GM23248 (cell line): ENCODE measurements around the gene CDK14. TPM values are rescaled to one million over a fixed set of nuclear protein-coding genes. Genes with fewer than 3 reads are reported as not detected.

Source experiments
- DNase-seq: peaks from one replicate; pipeline ENCODE4 v3.0.0-alpha.2; 2015
- H2AFZ ChIP-seq: fragments of 200-600 bp; sonication (generic); 2 replicates; pipeline ENCODE4 v1.6.1; 2016; ENCODE audit warnings: antibody characterized with exemption
- H3F3A ChIP-seq: fragments of 200-600 bp; sonication (generic); 2 replicates; pipeline ENCODE4 v1.6.1; 2016; ENCODE audit warnings: mild to moderate bottlenecking, antibody characterized with exemption, mixed run types; ENCODE audit not compliant: insufficient read depth
- H3K27ac ChIP-seq: fragments of 200-600 bp; sonication (generic); 2 replicates; pipeline ENCODE4 v1.5.1; 2016; ENCODE audit warnings: mild to moderate bottlenecking
- H3K27me3 ChIP-seq: fragments of 200-600 bp; sonication (generic); replicated peaks from 2 replicates; pipeline ENCODE4 v1.6.1; 2016; ENCODE audit warnings: mild to moderate bottlenecking; ENCODE audit not compliant: insufficient read depth
- H3K36me3 ChIP-seq: fragments of 200-600 bp; sonication (generic); 2 replicates; pipeline ENCODE4 v1.6.1; 2016; ENCODE audit warnings: low read depth, mild to moderate bottlenecking
- H3K4me1 ChIP-seq: fragments of 200-600 bp; sonication (generic); 2 replicates; pipeline ENCODE4 v1.6.1; 2016; ENCODE audit warnings: mild to moderate bottlenecking; ENCODE audit not compliant: insufficient read depth
- H3K4me2 ChIP-seq: fragments of 200-600 bp; sonication (generic); one replicate; pipeline ENCODE4 v1.6.1; 2016; ENCODE audit warnings: mild to moderate bottlenecking; ENCODE audit not compliant: unreplicated experiment
- H3K4me3 ChIP-seq: fragments of 200-600 bp; sonication (generic); 2 replicates; pipeline ENCODE4 v1.5.1; 2016; ENCODE audit warnings: mild to moderate bottlenecking
- H3K79me2 ChIP-seq: fragments of 200-600 bp; sonication (generic); 2 replicates; pipeline ENCODE4 v1.6.1; 2016; ENCODE audit warnings: mild to moderate bottlenecking; ENCODE audit not compliant: insufficient read depth
- H3K9ac ChIP-seq: fragments of 200-600 bp; sonication (generic); 2 replicates; pipeline ENCODE4 v1.6.1; 2016; ENCODE audit warnings: mild to moderate bottlenecking
- H3K9me2 ChIP-seq: fragments of 200-600 bp; sonication (generic); 2 replicates; pipeline ENCODE4 v1.6.1; 2016; ENCODE audit warnings: mixed run types, mild to moderate bottlenecking, moderate library complexity; ENCODE audit not compliant: insufficient read depth
- H3K9me3 ChIP-seq: fragments of 200-600 bp; sonication (generic); one replicate; pipeline ENCODE4 v1.6.1; 2017; ENCODE audit warnings: low read depth
- H4K20me1 ChIP-seq: fragments of 200-600 bp; sonication (generic); 2 replicates; pipeline ENCODE4 v1.6.0; 2016; ENCODE audit not compliant: insufficient read depth
- EZH2 ChIP-seq: fragments of 200-600 bp; sonication (generic); IDR thresholded peaks from 2 replicates; pipeline ENCODE4 v1.6.1; 2018; ENCODE audit warnings: antibody characterized with exemption, mild to moderate bottlenecking; ENCODE audit not compliant: insufficient read depth, poor library complexity, severe bottlenecking
- EZH2phosphoT487 ChIP-seq: fragments of 200-600 bp; sonication (generic); IDR thresholded peaks from 2 replicates; pipeline ENCODE4 v1.6.1; 2018; ENCODE audit warnings: antibody characterized with exemption, moderate library complexity, mild to moderate bottlenecking, low read depth; ENCODE audit not compliant: insufficient read depth
- WGBS, 2 experiments: methylation state at CpG; one replicate each; pipeline ENCODE4 v1.1.6; 2015 to 2017; ENCODE audit warnings: low lambda C conversion rate in 2 of 2, low coverage in 1 of 2; ENCODE audit errors: missing lambda C conversion rate in 2 of 2; 5-methylcytosine and 5-hydroxymethylcytosine counted together
- in situ Hi-C: fragments of 300-500 bp; cut with MboI; formaldehyde crosslinking; loops from 2 replicates; pipeline ENCODE4 v1.15.0; 2020
- polyA plus RNA-seq: library from polyadenylated mRNA; unstranded; fragments of >200 nt; fragmentation: Nextera tagmentation; extraction: Ambion mirVana; gene quantifications from 2 replicates; pipeline ENCODE4 v1.2.1, GENCODE V29; 2016
- total RNA-seq: library from RNA; depleted of rRNA; stranded (reverse); fragments of >200 nt; shearing (Covaris generic); gene quantifications from 2 replicates; pipeline ENCODE4 v1.2.3, GENCODE V29; 2014

Gene CDK14
- total and polyA plus RNA-seq, 2 experiments from 2014 or later: 19.9 to 21.2 TPM

GRCh38 chr7:90945104-90945787, 349.1 kb downstream of the CDK14 start:
- Histone ChIP-seq H3K4me3 (peak overlapping the region; percentile 32), H3K9me2 (no peaks in the 10 kb centered on the region), H3K79me2 (no peaks in the 10 kb centered on the region), H3K4me2 (peak overlapping the region; percentile 48), H3K4me1 (peaks cover 24% of the 10 kb centered on the region), H3K27me3 (no peaks in the 10 kb centered on the region), H3K9me3 (no peaks in the 10 kb centered on the region), H3K27ac (peak overlapping the region; percentile 66), H3F3A (peaks cover 28% of the 10 kb centered on the region), H2AFZ (no peak overlapping the region), H3K36me3 (no peaks in the 10 kb centered on the region), H3K9ac (no peak overlapping the region), H4K20me1 (no peaks in the 10 kb centered on the region)
- DNase-seq: peak; percentile 83
- no peak for TF ChIP-seq EZH2
- TF ChIP-seq EZH2phosphoT487: no peak
- WGBS, 2 experiments: 28 to 29% methylated on average over 5 of the region's 5 CpGs
- in situ Hi-C loops: no loop called here

GRCh38 chr7:90946730-90947501, 350.8 kb downstream of the CDK14 start:
- no peaks in the 10 kb centered on the region for H3K9me2 ChIP-seq
- no peaks in the 10 kb centered on the region for H3K9me3 ChIP-seq
- WGBS, 2 experiments: 92 to 97% methylated on average over 10 of the region's 10 CpGs
- no peaks in the 10 kb centered on the region for H3K36me3 ChIP-seq
- H3K27me3 ChIP-seq: no peaks in the 10 kb centered on the region
- H3K4me1 ChIP-seq: peaks cover 24% of the 10 kb centered on the region
- no peak overlapping the region for H3K9ac ChIP-seq
- TF ChIP-seq EZH2phosphoT487: no peak
- no peak for TF ChIP-seq EZH2
- no peak overlapping the region for H3K4me3 ChIP-seq
- no peak overlapping the region for H3K27ac ChIP-seq
- no peaks in the 10 kb centered on the region for H3K79me2 ChIP-seq
- peaks cover 28% of the 10 kb centered on the region for H3F3A ChIP-seq
- no peak overlapping the region for H3K4me2 ChIP-seq
- H4K20me1 ChIP-seq: no peaks in the 10 kb centered on the region
- DNase-seq: no peak
- in situ Hi-C loops: no loop called here
- H2AFZ ChIP-seq: no peak overlapping the region

DNA sequence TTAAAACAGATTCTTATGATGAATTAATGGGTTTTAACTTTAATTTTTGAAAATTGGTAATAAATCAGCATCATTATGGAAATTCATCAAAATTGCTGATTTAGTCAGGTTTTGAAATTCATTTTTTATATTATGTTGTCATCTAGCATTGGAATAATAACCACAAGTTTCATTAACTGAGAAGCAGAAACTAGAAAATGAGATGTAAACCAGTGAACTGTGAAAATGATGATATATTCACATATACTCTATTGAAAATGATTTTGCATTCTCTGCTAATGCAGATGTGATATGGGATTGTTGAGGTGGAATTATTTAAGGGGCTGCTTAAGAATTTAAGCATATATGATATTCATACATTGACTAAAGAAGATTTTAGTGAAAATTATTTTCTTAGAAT, 352.0 kb downstream of the CDK14 start:
- Histone ChIP-seq H3K27ac (no peak overlapping the region), H3K4me1 (peaks cover 24% of the 10 kb centered on the region), H3K9me2 (no peaks in the 10 kb centered on the region), H3K4me3 (no peak overlapping the region), H3K36me3 (no peaks in the 10 kb centered on the region), H3K9me3 (no peaks in the 10 kb centered on the region), H3K79me2 (no peaks in the 10 kb centered on the region), H2AFZ (no peak overlapping the region), H4K20me1 (no peaks in the 10 kb centered on the region), H3K27me3 (no peaks in the 10 kb centered on the region), H3K9ac (no peak overlapping the region), H3F3A (peaks cover 28% of the 10 kb centered on the region), H3K4me2 (no peak overlapping the region)
- in situ Hi-C loops: no loop called here
- no peak for DNase-seq
- TF ChIP-seq EZH2: no peak
- TF ChIP-seq EZH2phosphoT487: no peak

DNA sequence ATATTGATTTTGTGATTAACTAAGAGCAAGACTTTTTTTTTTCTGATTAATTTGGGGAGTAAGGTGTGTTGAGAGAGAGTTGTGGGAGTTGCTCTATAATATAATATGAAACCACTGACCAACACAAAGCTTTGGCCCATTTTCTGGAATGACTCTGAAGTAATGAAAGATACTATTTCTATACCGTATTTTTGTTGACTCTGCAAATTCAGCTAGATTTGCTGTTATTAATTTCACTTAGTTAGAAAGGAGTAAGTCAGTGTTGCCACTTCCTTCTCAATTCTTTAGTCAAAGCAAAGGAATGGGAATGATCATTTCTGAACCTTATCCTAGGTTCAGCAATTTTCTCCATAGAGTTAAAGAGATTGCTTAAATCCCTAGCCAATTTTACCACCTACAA, 355.1 kb downstream of the CDK14 start:
- no peak overlapping the region for H3K4me2 ChIP-seq

More for the DNA sequence above, 355.1 kb downstream of the CDK14 start:
- WGBS, 2 experiments: 71 to 80% methylated on average over 1 of the region's 1 CpG
- no peaks in the 10 kb centered on the region; the same call in 1 of the 2 replicates for H3K36me3 ChIP-seq
- H3F3A ChIP-seq: peaks cover 5% of the 10 kb centered on the region; the same call in 1 of the 2 replicates
- in situ Hi-C loops: no loop called here
- no peak overlapping the region for H3K4me3 ChIP-seq
- H3K9me3 ChIP-seq: no peaks in the 10 kb centered on the region
- TF ChIP-seq EZH2 (no peak), EZH2phosphoT487 (no peak)
- no peak for DNase-seq
- H4K20me1 ChIP-seq: no peaks in the 10 kb centered on the region
- H3K9ac ChIP-seq: no peak overlapping the region
- peaks cover 2% of the 10 kb centered on the region for H3K4me1 ChIP-seq
- no peaks in the 10 kb centered on the region for H3K79me2 ChIP-seq
- no peaks in the 10 kb centered on the region for H3K9me2 ChIP-seq
- H3K27ac ChIP-seq: no peak overlapping the region
- H3K27me3 ChIP-seq: no peaks in the 10 kb centered on the region
- H2AFZ ChIP-seq: no peak overlapping the region
